Esophagus (tissue), 2 donors: Measurements from ENCODE around the gene EIF4E3. TPM values are rescaled to one million over a fixed set of nuclear protein-coding genes. Genes with fewer than 3 reads are reported as not detected.

Source experiments
- H3K27ac ChIP-seq, 2 donors: one replicate each; pipeline ENCODE4 v1.5.1; 2013; ENCODE audit warnings: low read depth in 2 of 2, mild to moderate bottlenecking in 2 of 2, inconsistent platforms in 1 of 2, low read length in 1 of 2, moderate library complexity in 1 of 2
- H3K27me3 ChIP-seq, 2 donors: one replicate each; pipeline ENCODE4 v1.6.1; 2013; ENCODE audit warnings: low read length in 2 of 2, control low read depth in 1 of 2, mild to moderate bottlenecking in 1 of 2; ENCODE audit not compliant: insufficient read depth in 2 of 2, control insufficient read depth in 1 of 2
- H3K36me3 ChIP-seq, 2 donors: one replicate each; pipeline ENCODE4 v1.6.1; 2013; ENCODE audit warnings: low read length in 1 of 2; ENCODE audit not compliant: control insufficient read depth in 2 of 2, insufficient read depth in 2 of 2
- H3K4me1 ChIP-seq, 2 donors: one replicate each; pipeline ENCODE4 v1.6.1; 2013; ENCODE audit warnings: low read length in 1 of 2; ENCODE audit not compliant: control insufficient read depth in 2 of 2, insufficient read depth in 2 of 2
- H3K4me3 ChIP-seq, 2 donors: one replicate each; pipeline ENCODE4 v1.5.1; 2013; ENCODE audit warnings: low read length in 2 of 2, mild to moderate bottlenecking in 2 of 2, low read depth in 1 of 2, moderate library complexity in 1 of 2
- H3K9me3 ChIP-seq, 2 donors: one replicate each; pipeline ENCODE4 v1.6.1; 2013; ENCODE audit warnings: mild to moderate bottlenecking in 2 of 2, low read depth in 1 of 2, low read length in 1 of 2, moderate library complexity in 1 of 2; ENCODE audit not compliant: control insufficient read depth in 2 of 2, insufficient read depth in 1 of 2
- WGBS, 2 donors: extraction: QIAGEN DNeasy Blood & Tissue Kit; methylation state at CpG; one replicate each; pipeline ENCODE4 v1.1.7; 2013; 5-methylcytosine and 5-hydroxymethylcytosine counted together
- polyA plus RNA-seq, 2 donors: library from polyadenylated mRNA; stranded (reverse); fragments of 200-250 nt; gene quantifications; one replicate each; pipeline ENCODE4 v1.2.3, GENCODE V29; 2013
- donor health status: healthy with polysubstance abuse.
- donor health status: Bipolar disorder and iron deficiency.

EIF4E3 gene
- polyA plus RNA-seq, 2 donors: 5.2 to 6.7 TPM

DNA sequence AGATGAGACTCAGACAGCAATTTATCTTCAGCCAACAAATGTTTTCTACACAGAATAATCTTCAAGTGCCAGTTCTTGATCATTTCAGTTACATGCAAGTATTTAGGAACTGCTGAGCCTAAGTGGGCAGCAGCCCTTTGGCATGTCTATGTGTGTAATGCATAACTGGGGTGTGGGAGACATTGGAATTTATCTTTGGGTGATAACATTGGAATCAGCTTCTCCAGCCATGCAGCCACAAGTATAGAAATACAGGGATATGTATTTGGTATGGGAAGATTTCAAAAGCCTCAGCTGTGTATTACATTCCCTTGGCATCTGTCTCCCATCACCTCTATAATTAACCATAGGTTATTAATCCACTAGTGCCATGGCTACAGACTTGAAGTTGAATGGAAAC is 78.2 kb downstream of the EIF4E3 start:
- no peaks in the 10 kb centered on the region for H3K9me3 ChIP-seq
- no peak overlapping the region for H3K27ac ChIP-seq
- H3K27me3 ChIP-seq: no peaks in the 10 kb centered on the region
- no peak overlapping the region for H3K4me3 ChIP-seq
- H3K36me3 ChIP-seq: no peaks in the 10 kb centered on the region
- H3K4me1 ChIP-seq: no peaks in the 10 kb centered on the region

DNA sequence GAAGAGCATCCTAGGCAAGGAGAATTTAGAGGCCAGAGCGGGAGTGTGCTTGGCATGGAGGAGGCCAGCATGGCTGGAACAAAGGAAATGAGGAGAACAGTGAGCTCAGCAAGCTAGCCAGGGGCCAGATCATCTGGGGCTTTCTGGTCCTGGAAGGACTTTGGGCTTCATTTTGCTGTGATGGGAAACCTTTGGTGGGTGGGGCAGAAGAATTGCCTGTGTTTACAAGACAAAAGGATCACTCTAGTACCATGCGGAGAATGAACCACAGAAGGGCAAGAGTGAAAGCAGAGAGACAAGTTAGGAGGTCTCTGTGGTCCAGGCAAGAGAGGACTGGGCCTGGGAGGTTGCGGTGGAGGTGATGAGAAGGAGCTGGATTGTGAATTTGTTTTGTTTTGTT is 80.1 kb downstream of the EIF4E3 start:
- no peak overlapping the region for H3K4me3 ChIP-seq
- no peak overlapping the region for H3K27ac ChIP-seq
- H3K27me3 ChIP-seq: no peaks in the 10 kb centered on the region
- no peaks in the 10 kb centered on the region for H3K4me1 ChIP-seq
- 97% methylated on average over 3 of the region's 3 CpGs for WGBS, 2 donors
- no peaks in the 10 kb centered on the region for H3K9me3 ChIP-seq
- H3K36me3 ChIP-seq: no peaks in the 10 kb centered on the region

DNA sequence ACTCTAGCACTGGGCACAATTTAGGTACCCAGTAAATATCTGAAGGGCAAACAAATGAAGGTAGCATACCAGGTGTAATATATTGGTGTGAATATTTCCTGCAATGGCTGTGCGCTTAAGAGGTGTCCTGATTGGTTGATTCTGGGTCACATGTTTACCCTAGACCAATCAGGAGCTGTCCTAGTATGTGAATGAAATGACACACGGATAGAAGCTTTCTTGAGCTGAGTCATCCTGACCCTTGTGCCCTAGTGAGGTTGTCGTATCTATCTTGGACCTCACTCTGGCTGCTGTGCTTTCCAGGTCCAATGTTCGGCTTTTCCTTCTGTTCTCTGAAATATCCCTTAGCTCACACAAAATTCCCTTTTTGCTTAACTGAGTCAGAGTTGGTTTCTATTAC is 83.5 kb downstream of the EIF4E3 start:
- no peaks in the 10 kb centered on the region for H3K9me3 ChIP-seq
- H3K27ac ChIP-seq: no peak overlapping the region
- H3K27me3 ChIP-seq: no peaks in the 10 kb centered on the region
- no peaks in the 10 kb centered on the region for H3K4me1 ChIP-seq
- 86 to 89% methylated on average over 4 of the region's 4 CpGs for WGBS, 2 donors
- H3K36me3 ChIP-seq: peaks cover 0 to 2% of the 10 kb centered on the region in 2 donors
- H3K4me3 ChIP-seq: no peak overlapping the region

DNA sequence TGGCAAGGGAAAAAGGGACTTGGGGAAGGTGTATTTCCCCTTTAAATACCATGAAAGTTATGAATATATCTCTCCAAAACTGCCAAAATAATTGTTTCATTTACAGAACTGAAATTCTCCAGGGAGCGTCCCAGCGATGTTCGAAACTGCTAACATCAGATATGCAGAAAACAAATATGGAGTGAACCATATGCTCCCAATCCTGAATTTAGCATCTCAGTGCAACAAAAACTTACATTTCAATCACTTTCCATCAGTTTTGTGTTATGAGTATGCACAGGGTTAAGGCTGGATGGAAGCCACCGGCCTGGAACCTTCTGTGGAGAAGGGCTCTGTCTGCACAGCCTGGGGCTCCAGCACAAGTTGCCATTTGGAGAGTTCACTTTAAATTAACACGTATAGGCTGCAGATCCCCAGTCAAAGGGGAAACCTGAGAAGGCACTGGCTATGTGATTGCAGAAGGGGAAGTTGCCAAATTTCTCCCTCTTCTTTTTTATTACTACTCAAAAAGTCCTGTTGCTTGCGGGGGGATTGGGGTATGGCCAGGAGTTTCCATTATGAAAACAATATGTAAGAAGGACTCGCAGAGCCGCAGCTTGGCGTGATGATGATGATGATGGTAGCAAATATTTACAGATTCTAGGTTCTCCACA is 84.7 kb downstream of the EIF4E3 start:
- no peak overlapping the region for H3K27ac ChIP-seq
- peaks cover 0 to 2% of the 10 kb centered on the region in 2 donors for H3K36me3 ChIP-seq
- no peaks in the 10 kb centered on the region for H3K27me3 ChIP-seq
- no peaks in the 10 kb centered on the region for H3K4me1 ChIP-seq
- WGBS, 2 donors: 84 to 85% methylated on average over 9 of the region's 9 CpGs
- no peak overlapping the region for H3K4me3 ChIP-seq
- no peaks in the 10 kb centered on the region for H3K9me3 ChIP-seq

DNA sequence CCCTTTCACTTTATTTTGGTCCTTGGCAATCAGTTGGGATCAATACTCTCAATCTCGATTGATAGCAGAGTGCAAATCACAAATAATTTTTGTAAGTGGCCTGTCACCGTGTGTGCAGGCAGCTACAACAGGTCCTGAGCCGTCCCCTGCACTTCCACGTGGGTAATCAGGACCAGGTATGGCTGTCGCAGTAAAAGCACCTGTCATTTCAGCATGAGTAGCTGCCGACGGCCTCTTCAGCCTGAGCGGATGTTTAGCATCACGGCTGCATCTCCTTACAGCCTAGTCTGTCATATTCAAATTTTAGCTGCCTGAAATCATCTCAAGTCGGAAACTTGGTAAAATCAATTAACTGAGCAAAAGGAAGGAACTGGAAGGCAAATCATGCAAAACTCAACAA is 88.7 kb downstream of the EIF4E3 start:
- no peaks in the 10 kb centered on the region for H3K27me3 ChIP-seq
- H3K4me1 ChIP-seq: no peaks in the 10 kb centered on the region
- H3K27ac ChIP-seq: no peak overlapping the region
- H3K4me3 ChIP-seq: no peak overlapping the region
- WGBS, 2 donors: 90% methylated on average over 10 of the region's 10 CpGs
- H3K36me3 ChIP-seq: peaks cover 0 to 2% of the 10 kb centered on the region in 2 donors
- H3K9me3 ChIP-seq: no peaks in the 10 kb centered on the region

DNA sequence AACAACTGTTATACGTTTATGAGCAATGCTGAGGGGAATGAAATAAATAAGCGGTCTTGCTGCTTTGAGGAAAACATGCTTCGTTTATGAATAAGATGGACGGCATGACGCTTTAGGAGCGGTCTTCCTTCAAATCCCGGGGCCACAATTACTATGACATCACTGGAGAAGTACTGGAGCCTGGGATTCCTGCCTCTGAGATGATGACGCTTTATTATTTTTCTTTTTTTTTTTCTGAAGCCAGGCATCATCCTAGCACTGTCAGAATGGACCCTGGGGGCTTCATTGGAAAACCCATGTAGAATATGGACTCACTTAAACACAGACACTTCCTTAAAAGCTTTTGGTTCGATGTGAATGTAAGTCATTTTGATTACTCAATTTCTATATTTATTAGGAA is 89.2 kb downstream of the EIF4E3 start:
- Histone ChIP-seq H3K27me3 (no peaks in the 10 kb centered on the region), H3K9me3 (no peaks in the 10 kb centered on the region), H3K36me3 (peaks cover 0 to 2% of the 10 kb centered on the region in 2 donors), H3K4me1 (no peaks in the 10 kb centered on the region), H3K27ac (no peak overlapping the region), H3K4me3 (no peak overlapping the region)
- WGBS, 2 donors: 90 to 91% methylated on average over 9 of the region's 9 CpGs

DNA sequence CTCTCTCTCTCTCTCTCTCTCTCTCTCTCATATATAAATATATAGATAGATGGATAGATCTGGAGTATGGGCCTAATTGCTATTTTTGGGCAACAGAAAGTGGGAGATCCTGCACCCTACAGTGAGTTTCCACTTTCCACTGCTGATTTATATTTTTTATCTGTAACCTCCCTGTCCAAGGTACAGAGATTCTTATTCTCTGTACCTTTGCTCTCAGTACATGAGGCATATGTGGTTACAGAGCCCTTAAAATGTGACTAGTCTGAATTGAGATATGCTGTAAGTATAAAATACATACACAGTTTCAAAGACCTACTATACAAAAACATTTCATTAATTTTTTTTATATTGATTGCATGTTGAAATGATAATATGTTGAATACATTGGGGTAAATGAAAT is 90.5 kb downstream of the EIF4E3 start:
- Histone ChIP-seq H3K4me1 (no peaks in the 10 kb centered on the region), H3K27me3 (no peaks in the 10 kb centered on the region), H3K4me3 (no peak overlapping the region), H3K9me3 (no peaks in the 10 kb centered on the region), H3K36me3 (peaks cover 0 to 2% of the 10 kb centered on the region in 2 donors), H3K27ac (no peak overlapping the region)

DNA sequence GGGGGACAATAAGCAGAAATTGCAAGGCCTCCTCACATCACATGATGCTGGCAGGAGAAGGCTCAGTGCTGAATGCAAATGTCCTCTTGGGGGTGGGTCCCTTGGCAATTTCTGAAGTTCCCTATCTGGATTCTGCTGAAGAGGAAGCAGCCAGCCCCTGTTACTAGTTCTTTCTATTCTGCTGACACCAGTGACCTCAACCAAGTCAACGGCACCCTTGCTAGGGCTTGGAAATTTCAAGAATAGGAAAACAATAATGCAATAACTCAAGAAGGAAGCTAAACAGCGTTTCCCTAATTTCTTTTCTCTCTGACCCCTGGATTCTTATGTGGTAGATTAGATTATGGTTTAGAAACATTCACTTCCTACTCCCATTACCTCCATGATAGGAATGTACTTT is 95.5 kb downstream of the EIF4E3 start:
- no peaks in the 10 kb centered on the region for H3K36me3 ChIP-seq
- no peaks in the 10 kb centered on the region for H3K4me1 ChIP-seq
- no peak overlapping the region for H3K4me3 ChIP-seq
- no peaks in the 10 kb centered on the region for H3K9me3 ChIP-seq
- H3K27me3 ChIP-seq: no peaks in the 10 kb centered on the region
- WGBS, 2 donors: 52 to 71% methylated on average over 2 of the region's 2 CpGs
- no peak overlapping the region for H3K27ac ChIP-seq

DNA sequence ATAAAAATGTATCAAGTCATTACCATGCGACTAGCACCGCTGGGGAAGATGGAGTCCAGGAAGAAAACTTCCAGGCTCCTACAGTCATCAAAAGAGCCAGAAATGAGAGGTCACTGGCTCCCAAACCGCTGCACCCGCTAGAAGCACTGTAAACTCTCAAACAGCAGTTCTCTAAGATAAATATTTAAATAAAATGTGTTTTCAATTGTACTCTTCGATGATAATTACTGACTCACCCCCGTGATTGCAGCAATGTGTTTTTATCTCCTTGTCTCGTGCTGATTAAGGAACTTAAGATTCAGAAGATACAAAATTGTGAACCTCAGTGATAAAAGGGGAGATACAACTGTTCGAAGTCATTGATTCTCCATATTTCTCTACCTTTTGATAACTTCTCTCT is 95.9 kb downstream of the EIF4E3 start:
- Histone ChIP-seq H3K9me3 (no peaks in the 10 kb centered on the region), H3K27me3 (no peaks in the 10 kb centered on the region), H3K27ac (no peak overlapping the region), H3K36me3 (no peaks in the 10 kb centered on the region), H3K4me3 (no peak overlapping the region), H3K4me1 (no peaks in the 10 kb centered on the region)
- WGBS, 2 donors: 61 to 65% methylated on average over 8 of the region's 8 CpGs

DNA sequence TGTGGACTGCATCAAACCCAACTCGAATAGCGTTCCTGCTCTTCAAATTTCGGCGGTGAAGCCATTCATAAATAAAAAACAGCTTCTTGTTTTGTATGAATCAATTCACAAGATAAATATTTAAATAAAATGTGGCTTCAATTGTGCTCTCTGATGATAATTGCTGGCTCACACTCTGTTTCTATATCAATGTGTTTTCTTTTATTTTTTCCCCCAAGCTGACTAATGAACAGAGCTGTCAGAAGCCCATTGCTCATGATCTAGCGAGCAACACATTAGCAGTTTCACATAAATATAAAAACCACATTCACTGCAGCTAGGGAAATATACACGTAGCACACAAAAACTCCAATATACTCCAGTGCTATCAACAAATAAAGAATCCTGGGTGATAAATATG is 96.7 kb downstream of the EIF4E3 start:
- H3K9me3 ChIP-seq: no peaks in the 10 kb centered on the region
- no peaks in the 10 kb centered on the region for H3K27me3 ChIP-seq
- H3K36me3 ChIP-seq: no peaks in the 10 kb centered on the region
- H3K27ac ChIP-seq: no peak overlapping the region
- H3K4me3 ChIP-seq: no peak overlapping the region
- WGBS, 2 donors: 71 to 72% methylated on average over 6 of the region's 6 CpGs
- no peaks in the 10 kb centered on the region for H3K4me1 ChIP-seq
